Measurements from ENCODE around the gene CD248.

The CD248 gene

DNA sequence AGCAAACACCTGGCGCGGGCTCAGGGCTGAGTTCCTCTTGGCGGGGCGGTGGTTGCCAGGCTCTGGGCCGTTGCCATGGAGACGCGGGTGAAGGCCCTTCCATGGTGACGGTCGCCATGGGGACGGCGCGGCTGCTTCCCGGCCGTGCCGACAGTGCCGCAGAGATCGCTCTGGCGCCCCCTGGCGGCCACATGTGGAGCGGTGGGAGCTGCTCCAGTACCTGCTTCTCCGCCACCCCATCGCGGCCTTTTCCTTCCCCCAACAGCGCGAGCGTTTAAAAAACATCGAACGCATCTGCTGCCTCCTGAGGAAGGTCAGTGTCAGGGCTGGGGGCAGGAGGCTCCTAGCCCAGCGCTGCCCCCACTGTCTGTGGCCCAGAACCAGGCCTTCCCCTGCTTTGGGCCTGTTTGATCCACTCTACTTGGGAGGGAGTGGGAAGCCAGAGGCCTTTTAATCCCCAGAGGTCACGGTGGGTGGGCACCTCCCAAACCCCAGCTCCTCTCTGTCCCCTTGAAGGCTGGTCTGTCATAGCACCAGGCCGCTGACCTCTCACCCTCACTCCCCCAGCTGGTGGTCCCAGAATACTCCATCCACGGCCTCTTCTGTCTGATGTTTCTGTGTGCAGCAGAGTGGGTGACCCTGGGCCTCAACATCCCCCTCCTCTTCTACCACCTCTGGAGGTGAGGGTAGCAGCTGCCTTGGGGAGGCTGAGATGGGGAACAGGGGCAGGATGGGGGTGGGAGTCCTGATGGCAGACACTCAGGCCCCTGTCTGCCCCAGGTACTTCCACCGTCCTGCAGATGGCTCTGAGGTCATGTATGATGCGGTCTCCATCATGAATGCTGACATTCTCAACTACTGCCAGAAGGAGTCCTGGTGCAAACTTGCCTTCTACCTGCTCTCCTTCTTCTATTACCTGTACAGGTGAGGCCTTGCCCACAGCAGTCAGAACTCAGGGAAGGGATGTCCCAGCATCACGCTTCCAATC is 34.1 kb downstream of the CD248 start:
- in situ Hi-C loops (cut with MboI; ENCODE audit: low sequenced_read_pairs, unreplicated experiment): no loop called here
- DNase-seq (ENCODE audit: low spot score): peak; percentile 99
- TF ChIP-seq, protein P1, sequence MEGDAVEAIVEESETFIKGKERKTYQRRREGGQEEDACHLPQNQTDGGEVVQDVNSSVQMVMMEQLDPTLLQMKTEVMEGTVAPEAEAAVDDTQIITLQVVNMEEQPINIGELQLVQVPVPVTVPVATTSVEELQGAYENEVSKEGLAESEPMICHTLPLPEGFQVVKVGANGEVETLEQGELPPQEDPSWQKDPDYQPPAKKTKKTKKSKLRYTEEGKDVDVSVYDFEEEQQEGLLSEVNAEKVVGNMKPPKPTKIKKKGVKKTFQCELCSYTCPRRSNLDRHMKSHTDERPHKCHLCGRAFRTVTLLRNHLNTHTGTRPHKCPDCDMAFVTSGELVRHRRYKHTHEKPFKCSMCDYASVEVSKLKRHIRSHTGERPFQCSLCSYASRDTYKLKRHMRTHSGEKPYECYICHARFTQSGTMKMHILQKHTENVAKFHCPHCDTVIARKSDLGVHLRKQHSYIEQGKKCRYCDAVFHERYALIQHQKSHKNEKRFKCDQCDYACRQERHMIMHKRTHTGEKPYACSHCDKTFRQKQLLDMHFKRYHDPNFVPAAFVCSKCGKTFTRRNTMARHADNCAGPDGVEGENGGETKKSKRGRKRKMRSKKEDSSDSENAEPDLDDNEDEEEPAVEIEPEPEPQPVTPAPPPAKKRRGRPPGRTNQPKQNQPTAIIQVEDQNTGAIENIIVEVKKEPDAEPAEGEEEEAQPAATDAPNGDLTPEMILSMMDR (IDR thresholded peaks at IDR 0.05; ENCODE audit: borderline replicate concordance, control extremely low read depth, extremely low read depth, insufficient read depth, missing control alignments): peak; percentile 97

DNA sequence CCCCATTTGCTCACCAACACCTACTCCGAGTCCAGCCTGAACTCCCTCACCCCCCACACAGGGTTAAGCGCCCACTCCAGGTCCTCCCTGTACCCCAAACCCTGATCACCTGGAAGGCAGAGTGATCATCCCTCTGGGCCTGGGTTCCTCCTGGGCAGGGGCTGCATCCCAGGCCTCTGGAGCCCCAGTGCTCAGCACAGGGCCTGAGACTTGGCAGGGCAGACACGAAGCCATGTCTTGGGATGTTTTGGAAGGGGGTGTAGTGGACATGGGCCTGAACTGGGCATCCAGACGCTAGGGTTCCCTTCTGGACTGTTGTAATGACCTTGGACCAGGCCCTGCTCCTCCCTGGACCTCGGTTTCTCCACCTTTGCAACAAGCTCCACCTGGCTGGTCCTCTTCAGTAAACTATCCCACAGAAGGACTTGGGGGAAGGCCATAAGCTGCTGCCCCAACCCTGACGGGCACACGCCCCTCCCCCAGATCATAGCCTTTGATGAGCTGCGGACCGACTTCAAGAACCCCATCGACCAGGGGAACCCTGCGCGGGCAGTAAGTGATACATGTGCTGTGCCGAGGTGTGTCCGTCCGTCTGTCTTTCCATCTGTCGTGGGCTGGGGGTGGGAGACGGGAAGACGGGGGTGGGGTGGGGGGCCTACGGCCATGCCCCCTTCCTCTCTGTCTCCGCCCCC is 34.9 kb downstream of the CD248 start:
- no peak for DNase-seq (ENCODE audit: low spot score)
- in situ Hi-C loops (cut with MboI; ENCODE audit: low sequenced_read_pairs, unreplicated experiment): no loop called here
- TF ChIP-seq, protein P1 (IDR thresholded peaks at IDR 0.05; ENCODE audit: borderline replicate concordance, control extremely low read depth, extremely low read depth, insufficient read depth, missing control alignments): no peak

DNA sequence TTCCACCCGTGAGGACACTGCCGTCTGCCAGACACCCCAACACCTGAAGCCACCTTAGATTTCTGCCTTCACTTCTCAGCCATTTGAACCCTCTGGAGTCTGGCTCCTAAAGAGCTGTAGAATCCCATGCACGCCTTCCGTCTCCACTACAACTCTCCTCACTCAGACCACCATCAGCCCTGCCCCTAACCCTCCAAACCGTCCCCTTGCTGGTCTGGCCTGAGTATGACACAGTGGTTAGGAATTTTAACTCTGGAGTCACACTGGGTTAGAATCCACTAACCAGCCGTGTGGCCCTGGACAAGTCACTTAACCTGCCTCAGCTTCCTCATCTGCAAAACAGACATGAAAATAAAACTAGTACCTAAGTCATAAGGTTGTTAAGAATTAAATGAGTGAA is 35.8 kb downstream of the CD248 start:
- in situ Hi-C loops (cut with MboI; ENCODE audit: low sequenced_read_pairs, unreplicated experiment): no loop called here
- TF ChIP-seq, protein P1 (IDR thresholded peaks at IDR 0.05; ENCODE audit: borderline replicate concordance, control extremely low read depth, extremely low read depth, insufficient read depth, missing control alignments): no peak
- DNase-seq (ENCODE audit: low spot score): no peak

DNA sequence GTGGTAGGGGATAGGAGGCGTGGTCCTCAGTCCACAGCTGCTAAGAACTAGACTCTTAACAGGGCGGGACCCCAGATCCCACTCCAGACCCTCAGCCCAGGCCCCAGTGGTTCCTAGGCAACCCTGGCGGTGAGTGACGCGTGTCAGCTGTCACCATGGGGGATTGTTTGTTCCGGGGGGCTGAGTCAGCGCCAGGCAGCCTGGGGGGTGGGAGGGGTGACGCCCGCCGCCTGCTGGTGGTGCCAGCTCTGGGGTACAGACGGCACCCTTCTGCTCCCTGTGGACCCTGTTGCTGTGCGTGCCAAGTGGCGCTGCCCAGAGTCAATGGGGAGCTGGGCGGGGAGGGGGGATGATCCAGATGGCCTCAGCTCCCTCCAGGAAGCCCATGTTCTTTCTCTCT is 36.4 kb downstream of the CD248 start:
- DNase-seq (ENCODE audit: low spot score): no peak
- in situ Hi-C loops (cut with MboI; ENCODE audit: low sequenced_read_pairs, unreplicated experiment): no loop called here
- TF ChIP-seq, protein P1 (IDR thresholded peaks at IDR 0.05; ENCODE audit: borderline replicate concordance, control extremely low read depth, extremely low read depth, insufficient read depth, missing control alignments): no peak

DNA sequence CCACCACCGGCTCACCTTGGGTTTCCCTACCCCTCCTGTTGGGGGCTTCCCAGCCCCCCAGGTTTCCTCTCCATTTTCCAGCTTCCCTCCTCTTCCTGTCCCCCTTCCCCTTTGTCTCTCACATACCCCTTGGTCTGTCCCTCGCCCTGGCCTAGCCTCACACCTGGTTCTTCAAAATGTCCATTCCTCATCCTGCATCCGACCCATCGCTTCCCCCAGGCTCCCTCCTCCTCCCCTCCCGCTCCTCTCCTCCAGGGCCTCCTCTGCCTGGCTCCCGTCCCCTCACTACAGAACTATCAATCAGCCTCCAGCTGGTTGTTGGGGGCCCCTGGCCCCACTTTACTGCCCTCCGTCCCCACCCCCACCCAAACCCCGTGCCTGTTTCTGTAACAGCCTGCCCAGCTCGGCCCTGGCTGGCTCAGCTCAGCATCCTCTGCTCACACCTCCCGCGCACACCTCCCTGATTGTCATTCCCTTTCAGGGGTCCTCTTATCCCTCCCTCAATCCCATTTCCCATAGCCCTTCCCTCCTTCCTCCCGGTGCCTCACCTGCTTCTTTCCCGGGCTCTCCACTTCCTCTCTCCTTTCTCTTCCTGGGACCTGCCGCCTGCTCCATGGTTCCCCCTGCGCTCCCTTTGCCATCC is 37.6 kb downstream of the CD248 start:
- in situ Hi-C loops (cut with MboI; ENCODE audit: low sequenced_read_pairs, unreplicated experiment): no loop called here
- DNase-seq (ENCODE audit: low spot score): no peak
- TF ChIP-seq, protein P1 (IDR thresholded peaks at IDR 0.05; ENCODE audit: borderline replicate concordance, control extremely low read depth, extremely low read depth, insufficient read depth, missing control alignments): no peak

DNA sequence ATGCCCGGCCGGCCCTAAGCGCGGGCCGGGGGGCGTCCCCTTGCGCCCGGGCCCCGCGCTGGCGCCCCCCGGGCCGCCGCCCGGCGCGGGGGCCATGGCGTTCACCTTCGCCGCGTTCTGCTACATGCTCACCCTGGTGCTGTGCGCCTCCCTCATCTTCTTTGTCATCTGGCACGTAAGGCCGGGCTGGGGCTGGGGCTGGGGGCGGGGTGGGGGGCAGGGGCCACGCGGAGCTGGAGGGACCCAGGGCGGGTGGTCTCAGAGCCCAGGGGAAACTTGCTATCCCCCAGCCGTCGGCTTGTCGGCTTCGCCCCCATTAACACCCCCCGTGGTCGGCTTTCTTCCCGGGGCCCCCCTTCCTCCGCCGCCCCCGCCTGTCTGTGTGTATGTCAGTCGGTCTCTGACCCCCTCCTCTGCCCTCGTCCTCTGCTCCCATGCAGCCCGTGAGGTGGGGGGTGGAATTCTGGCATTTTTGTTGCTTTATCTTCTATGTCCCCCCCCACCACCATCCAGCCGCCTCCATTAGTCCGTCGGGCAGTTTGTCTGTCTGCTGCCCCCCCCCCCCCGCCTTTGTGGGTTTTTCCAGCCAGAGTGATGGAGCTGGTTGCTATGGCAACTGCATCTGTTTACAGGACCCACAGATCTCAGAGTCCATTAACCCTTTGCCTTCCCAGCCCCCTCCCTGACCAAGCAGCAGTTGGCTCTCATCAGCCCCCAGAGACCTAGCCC is 38.3 kb downstream of the CD248 start:
- no peak for DNase-seq (ENCODE audit: low spot score)
- in situ Hi-C loops (cut with MboI; ENCODE audit: low sequenced_read_pairs, unreplicated experiment): no loop called here
- TF ChIP-seq, protein P1 (IDR thresholded peaks at IDR 0.05; ENCODE audit: borderline replicate concordance, control extremely low read depth, extremely low read depth, insufficient read depth, missing control alignments): no peak

Data from GM13976 (cell line).